Mucosa of stomach (tissue), 1 donor: ENCODE results near the gene IL1RAPL1.

ENCODE experiments used
- H3K27me3 ChIP-seq: one replicate; pipeline ENCODE4 v1.7.0; 2013; ENCODE audit warnings: mild to moderate bottlenecking, low read length; ENCODE audit not compliant: control insufficient read depth, insufficient read depth
- H3K36me3 ChIP-seq: one replicate; pipeline ENCODE4 v1.7.0; 2013; ENCODE audit warnings: low read length; ENCODE audit not compliant: control insufficient read depth, insufficient read depth
- H3K4me1 ChIP-seq: one replicate; pipeline ENCODE4 v1.7.0; 2013; ENCODE audit warnings: mild to moderate bottlenecking, low read length; ENCODE audit not compliant: control insufficient read depth, insufficient read depth
- H3K4me3 ChIP-seq: one replicate; pipeline ENCODE4 v1.7.0; 2013; ENCODE audit warnings: low read length
- H3K9ac ChIP-seq: one replicate; pipeline ENCODE4 v1.7.0; 2013; ENCODE audit warnings: mild to moderate bottlenecking, low read length, moderate library complexity
- H3K9me3 ChIP-seq: one replicate; pipeline ENCODE4 v1.7.0; 2013; ENCODE audit warnings: mild to moderate bottlenecking, low read length, moderate library complexity; ENCODE audit not compliant: control insufficient read depth
- donor health status: Pancreatic carcinoma.

Gene IL1RAPL1

GRCh38 chrX:29652484-29652883, 1065.2 kb downstream of the IL1RAPL1 start:
- Histone ChIP-seq H3K9me3 (no peaks in the 10 kb centered on the region), H3K9ac (no peak overlapping the region), H3K4me1 (no peaks in the 10 kb centered on the region), H3K36me3 (no peaks in the 10 kb centered on the region), H3K4me3 (no peak overlapping the region), H3K27me3 (no peaks in the 10 kb centered on the region)

GRCh38 chrX:29653721-29654120, 1066.5 kb downstream of the IL1RAPL1 start:
- Histone ChIP-seq H3K27me3 (no peaks in the 10 kb centered on the region), H3K4me1 (no peaks in the 10 kb centered on the region), H3K9ac (no peak overlapping the region)

GRCh38 chrX:29659911-29660310, 1072.7 kb downstream of the IL1RAPL1 start:
- H3K9ac ChIP-seq = no peak overlapping the region
- no peaks in the 10 kb centered on the region for H3K27me3 ChIP-seq
- H3K9me3 ChIP-seq = no peaks in the 10 kb centered on the region
- no peaks in the 10 kb centered on the region for H3K4me1 ChIP-seq
- no peak overlapping the region for H3K4me3 ChIP-seq
- H3K36me3 ChIP-seq = no peaks in the 10 kb centered on the region

More at GRCh38 chrX:29653721-29654120, 1066.5 kb downstream of the IL1RAPL1 start:
- no peak overlapping the region for H3K4me3 ChIP-seq
- H3K36me3 ChIP-seq = no peaks in the 10 kb centered on the region
- no peaks in the 10 kb centered on the region for H3K9me3 ChIP-seq

GRCh38 chrX:29661290-29661689, 1074.0 kb downstream of the IL1RAPL1 start:
- Histone ChIP-seq H3K9me3 (no peaks in the 10 kb centered on the region), H3K36me3 (no peaks in the 10 kb centered on the region), H3K27me3 (no peaks in the 10 kb centered on the region), H3K4me3 (no peak overlapping the region), H3K4me1 (no peaks in the 10 kb centered on the region), H3K9ac (no peak overlapping the region)

GRCh38 chrX:29662101-29662500, 1074.9 kb downstream of the IL1RAPL1 start:
- no peaks in the 10 kb centered on the region for H3K27me3 ChIP-seq
- H3K9ac ChIP-seq = no peak overlapping the region
- H3K4me1 ChIP-seq = no peaks in the 10 kb centered on the region

GRCh38 chrX:29662759-29663503, 1075.7 kb downstream of the IL1RAPL1 start:
- Histone ChIP-seq H3K36me3 (no peaks in the 10 kb centered on the region), H3K4me3 (no peak overlapping the region), H3K27me3 (no peaks in the 10 kb centered on the region), H3K4me1 (no peaks in the 10 kb centered on the region), H3K9me3 (no peaks in the 10 kb centered on the region), H3K9ac (no peak overlapping the region)

More at GRCh38 chrX:29662101-29662500, 1074.9 kb downstream of the IL1RAPL1 start:
- Histone ChIP-seq H3K36me3 (no peaks in the 10 kb centered on the region), H3K4me3 (no peak overlapping the region), H3K9me3 (no peaks in the 10 kb centered on the region)

GRCh38 chrX:29665532-29665931, 1078.3 kb downstream of the IL1RAPL1 start:
- Histone ChIP-seq H3K36me3 (no peaks in the 10 kb centered on the region), H3K27me3 (no peaks in the 10 kb centered on the region), H3K9me3 (no peaks in the 10 kb centered on the region), H3K4me3 (no peak overlapping the region), H3K4me1 (no peaks in the 10 kb centered on the region), H3K9ac (no peak overlapping the region)

- H3K4me3 ChIP-seq = no peak overlapping the region
- no peak overlapping the region for H3K9ac ChIP-seq
- H3K36me3 ChIP-seq = no peaks in the 10 kb centered on the region
- H3K4me1 ChIP-seq = no peaks in the 10 kb centered on the region
- no peaks in the 10 kb centered on the region for H3K9me3 ChIP-seq
- no peaks in the 10 kb centered on the region for H3K27me3 ChIP-seq
These were observed 1079.1 kb downstream of the IL1RAPL1 start for GRCh38 chrX:29666366-29666765.

GRCh38 chrX:29671421-29671820, 1084.2 kb downstream of the IL1RAPL1 start:
- no peaks in the 10 kb centered on the region for H3K36me3 ChIP-seq
- no peaks in the 10 kb centered on the region for H3K4me1 ChIP-seq
- no peaks in the 10 kb centered on the region for H3K27me3 ChIP-seq
- no peak overlapping the region for H3K4me3 ChIP-seq
- H3K9me3 ChIP-seq = no peaks in the 10 kb centered on the region
- no peak overlapping the region for H3K9ac ChIP-seq

- Histone ChIP-seq H3K36me3 (no peaks in the 10 kb centered on the region), H3K9me3 (no peaks in the 10 kb centered on the region), H3K9ac (no peak overlapping the region), H3K27me3 (no peaks in the 10 kb centered on the region), H3K4me3 (no peak overlapping the region), H3K4me1 (no peaks in the 10 kb centered on the region)
These were observed 1100.4 kb downstream of the IL1RAPL1 start for GRCh38 chrX:29687687-29688086.

- H3K36me3 ChIP-seq = no peaks in the 10 kb centered on the region
- H3K9ac ChIP-seq = no peak overlapping the region
- no peak overlapping the region for H3K4me3 ChIP-seq
- H3K9me3 ChIP-seq = no peaks in the 10 kb centered on the region
- H3K4me1 ChIP-seq = no peaks in the 10 kb centered on the region
- no peaks in the 10 kb centered on the region for H3K27me3 ChIP-seq
These were observed 1102.8 kb downstream of the IL1RAPL1 start for GRCh38 chrX:29690061-29690460.

GRCh38 chrX:29691044-29691443, 1103.8 kb downstream of the IL1RAPL1 start:
- H3K27me3 ChIP-seq = no peaks in the 10 kb centered on the region
- no peaks in the 10 kb centered on the region for H3K4me1 ChIP-seq
- no peak overlapping the region for H3K9ac ChIP-seq
- no peaks in the 10 kb centered on the region for H3K36me3 ChIP-seq
- H3K9me3 ChIP-seq = no peaks in the 10 kb centered on the region
- no peak overlapping the region for H3K4me3 ChIP-seq

- H3K36me3 ChIP-seq = no peaks in the 10 kb centered on the region
- no peak overlapping the region for H3K4me3 ChIP-seq
- H3K4me1 ChIP-seq = no peaks in the 10 kb centered on the region
- H3K27me3 ChIP-seq = no peaks in the 10 kb centered on the region
- no peak overlapping the region for H3K9ac ChIP-seq
- no peaks in the 10 kb centered on the region for H3K9me3 ChIP-seq
These were observed 1106.7 kb downstream of the IL1RAPL1 start for GRCh38 chrX:29693912-29694311.
